ENCODE measurements around the gene TPCN1.

DNA sequence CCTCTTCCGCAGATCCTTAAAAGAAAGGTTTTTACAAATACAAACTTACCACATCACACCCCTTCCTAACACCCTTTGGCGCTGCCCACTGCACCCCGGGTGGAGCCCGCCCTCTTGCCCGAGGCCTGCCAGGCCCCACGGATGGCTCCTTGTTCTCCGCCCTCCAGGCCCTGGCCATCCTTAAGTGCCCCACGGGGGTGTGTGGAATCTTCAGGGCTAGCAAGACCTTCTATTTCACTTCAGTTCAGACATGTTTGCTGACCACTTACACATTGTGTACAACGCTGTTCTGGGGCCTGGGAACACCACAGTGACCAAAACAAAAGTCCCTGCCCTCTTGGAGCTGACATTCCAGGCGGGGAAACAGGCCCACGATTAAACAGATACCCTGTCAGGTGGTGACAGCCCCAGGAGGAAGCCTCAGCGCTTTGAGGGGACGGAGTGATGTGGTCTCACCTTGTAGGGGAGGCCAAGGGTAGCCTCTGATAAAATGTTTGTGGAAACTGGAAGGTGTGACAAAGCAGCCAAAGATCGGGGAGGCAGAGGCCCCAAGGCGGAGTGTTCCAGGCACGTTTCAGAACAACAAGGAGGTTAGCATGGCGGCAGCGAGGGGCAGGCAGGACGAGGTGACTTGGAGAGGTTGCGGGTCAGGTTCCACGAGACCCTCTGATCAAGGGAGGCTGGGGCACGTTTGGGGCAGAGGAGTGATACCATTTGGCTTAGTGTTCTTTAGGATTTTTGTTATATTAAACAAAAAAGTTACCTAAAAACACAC lies 27.0 kb downstream of the TPCN1 start:
- TF ChIP-seq, protein P1, sequence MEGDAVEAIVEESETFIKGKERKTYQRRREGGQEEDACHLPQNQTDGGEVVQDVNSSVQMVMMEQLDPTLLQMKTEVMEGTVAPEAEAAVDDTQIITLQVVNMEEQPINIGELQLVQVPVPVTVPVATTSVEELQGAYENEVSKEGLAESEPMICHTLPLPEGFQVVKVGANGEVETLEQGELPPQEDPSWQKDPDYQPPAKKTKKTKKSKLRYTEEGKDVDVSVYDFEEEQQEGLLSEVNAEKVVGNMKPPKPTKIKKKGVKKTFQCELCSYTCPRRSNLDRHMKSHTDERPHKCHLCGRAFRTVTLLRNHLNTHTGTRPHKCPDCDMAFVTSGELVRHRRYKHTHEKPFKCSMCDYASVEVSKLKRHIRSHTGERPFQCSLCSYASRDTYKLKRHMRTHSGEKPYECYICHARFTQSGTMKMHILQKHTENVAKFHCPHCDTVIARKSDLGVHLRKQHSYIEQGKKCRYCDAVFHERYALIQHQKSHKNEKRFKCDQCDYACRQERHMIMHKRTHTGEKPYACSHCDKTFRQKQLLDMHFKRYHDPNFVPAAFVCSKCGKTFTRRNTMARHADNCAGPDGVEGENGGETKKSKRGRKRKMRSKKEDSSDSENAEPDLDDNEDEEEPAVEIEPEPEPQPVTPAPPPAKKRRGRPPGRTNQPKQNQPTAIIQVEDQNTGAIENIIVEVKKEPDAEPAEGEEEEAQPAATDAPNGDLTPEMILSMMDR (IDR thresholded peaks at IDR 0.05): no peak
- no peak for TF ChIP-seq POLR2A (IDR thresholded peaks at IDR 0.05)
